SK-N-SH treated with all-trans-retinoic acid at 6 μM for 48 hours (cell line): ENCODE results near the gene ADH1B.

Experiments used
- CREB5 ChIP-seq: fragments of 250-450 bp; sonication (Bioruptor Pico); IDR thresholded peaks from 2 replicates; pipeline ENCODE4 v1.5.1; 2020; ENCODE audit warnings: low read depth, mild to moderate bottlenecking, moderate library complexity
- CSDC2 ChIP-seq: fragments of 250-450 bp; sonication (Bioruptor Pico); IDR thresholded peaks from 2 replicates; pipeline ENCODE4 v1.5.0; 2020; ENCODE audit warnings: mild to moderate bottlenecking, moderate library complexity
- ESRRG ChIP-seq: fragments of 250-450 bp; sonication (Bioruptor Pico); IDR thresholded peaks from 2 replicates; pipeline ENCODE4 v1.6.1; 2021; ENCODE audit warnings: mild to moderate bottlenecking
- ISL1 ChIP-seq: fragments of 250-450 bp; sonication (Bioruptor Pico); IDR thresholded peaks from 2 replicates; pipeline ENCODE4 v2.1.2; 2022; ENCODE audit warnings: mild to moderate bottlenecking, moderate library complexity
- OSR1 ChIP-seq: fragments of 250-450 bp; sonication (Bioruptor Pico); IDR thresholded peaks from 2 replicates; pipeline ENCODE4 v1.8.0; 2022; ENCODE audit warnings: moderate library complexity, mild to moderate bottlenecking, inconsistent platforms
- PATZ1 ChIP-seq: fragments of 250-450 bp; sonication (Bioruptor Pico); IDR thresholded peaks from 2 replicates; pipeline ENCODE4 v1.8.0; 2020; ENCODE audit warnings: mild to moderate bottlenecking, moderate library complexity, borderline replicate concordance
- RARB ChIP-seq: fragments of 250-450 bp; sonication (Bioruptor Pico); IDR thresholded peaks from 2 replicates; pipeline ENCODE4 v1.8.0; 2021; ENCODE audit warnings: mild to moderate bottlenecking, moderate library complexity
- TOX ChIP-seq: fragments of 250-450 bp; sonication (Bioruptor Pico); IDR thresholded peaks from 2 replicates; pipeline ENCODE4 v1.8.0; 2021; ENCODE audit warnings: mild to moderate bottlenecking, moderate library complexity, borderline replicate concordance
- ZFP3 ChIP-seq: fragments of 250-450 bp; sonication (Bioruptor Pico); IDR thresholded peaks from 2 replicates; pipeline ENCODE4 v1.5.0; 2020; ENCODE audit warnings: mild to moderate bottlenecking, moderate library complexity
- ZFP30 ChIP-seq: fragments of 450-650 bp; formaldehyde crosslinking; IDR thresholded peaks from 2 replicates; pipeline ENCODE4 v1.5.0; 2022; ENCODE audit warnings: mild to moderate bottlenecking, moderate library complexity
- ZNF8 ChIP-seq: fragments of 450-650 bp; formaldehyde crosslinking; IDR thresholded peaks from 2 replicates; pipeline ENCODE4 v1.5.0; 2020; ENCODE audit warnings: mild to moderate bottlenecking, moderate library complexity
- TF ChIP-seq, protein P1 (sequence below): fragments of 250-450 bp; sonication (Bioruptor Pico); IDR thresholded peaks from 2 replicates; pipeline ENCODE4 v1.5.0; 2020; ENCODE audit warnings: mild to moderate bottlenecking, moderate library complexity

- TF ChIP-seq CSDC2 (CRISPR knock-in tag) (no peak), ZNF8 (no peak), RARB (CRISPR knock-in tag) (no peak), PATZ1 (CRISPR knock-in tag) (no peak), CREB5 (CRISPR knock-in tag) (no peak), ISL1 (CRISPR knock-in tag) (no peak), TOX (CRISPR knock-in tag) (no peak), OSR1 (CRISPR knock-in tag) (no peak), ZFP30 (CRISPR knock-in tag) (no peak), ESRRG (CRISPR knock-in tag) (no peak), ZFP3 (CRISPR knock-in tag) (no peak)
- TF ChIP-seq, protein P1, sequence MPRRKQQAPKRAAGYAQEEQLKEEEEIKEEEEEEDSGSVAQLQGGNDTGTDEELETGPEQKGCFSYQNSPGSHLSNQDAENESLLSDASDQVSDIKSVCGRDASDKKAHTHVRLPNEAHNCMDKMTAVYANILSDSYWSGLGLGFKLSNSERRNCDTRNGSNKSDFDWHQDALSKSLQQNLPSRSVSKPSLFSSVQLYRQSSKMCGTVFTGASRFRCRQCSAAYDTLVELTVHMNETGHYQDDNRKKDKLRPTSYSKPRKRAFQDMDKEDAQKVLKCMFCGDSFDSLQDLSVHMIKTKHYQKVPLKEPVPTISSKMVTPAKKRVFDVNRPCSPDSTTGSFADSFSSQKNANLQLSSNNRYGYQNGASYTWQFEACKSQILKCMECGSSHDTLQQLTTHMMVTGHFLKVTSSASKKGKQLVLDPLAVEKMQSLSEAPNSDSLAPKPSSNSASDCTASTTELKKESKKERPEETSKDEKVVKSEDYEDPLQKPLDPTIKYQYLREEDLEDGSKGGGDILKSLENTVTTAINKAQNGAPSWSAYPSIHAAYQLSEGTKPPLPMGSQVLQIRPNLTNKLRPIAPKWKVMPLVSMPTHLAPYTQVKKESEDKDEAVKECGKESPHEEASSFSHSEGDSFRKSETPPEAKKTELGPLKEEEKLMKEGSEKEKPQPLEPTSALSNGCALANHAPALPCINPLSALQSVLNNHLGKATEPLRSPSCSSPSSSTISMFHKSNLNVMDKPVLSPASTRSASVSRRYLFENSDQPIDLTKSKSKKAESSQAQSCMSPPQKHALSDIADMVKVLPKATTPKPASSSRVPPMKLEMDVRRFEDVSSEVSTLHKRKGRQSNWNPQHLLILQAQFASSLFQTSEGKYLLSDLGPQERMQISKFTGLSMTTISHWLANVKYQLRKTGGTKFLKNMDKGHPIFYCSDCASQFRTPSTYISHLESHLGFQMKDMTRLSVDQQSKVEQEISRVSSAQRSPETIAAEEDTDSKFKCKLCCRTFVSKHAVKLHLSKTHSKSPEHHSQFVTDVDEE = no peak
Observed at GRCh38 chr4:99282731-99283130, 38.5 kb downstream of the ADH1B start.
